OCI-LY3 (cell line): ENCODE measurements around the gene ELAVL2.

ENCODE experiments used
- EZH2phosphoT487 ChIP-seq: fragments of 200-600 bp; shearing (Covaris generic); IDR thresholded peaks from 2 replicates; pipeline ENCODE4 v1.6.1; 2018; ENCODE audit warnings: antibody characterized with exemption, mixed run types, low read depth
- TF ChIP-seq, protein P1 (sequence below): fragments of 200-600, 300-600 bp; sonication (generic); IDR thresholded peaks from 2 replicates; pipeline ENCODE4 v1.5.1; 2014; ENCODE audit warnings: antibody characterized with exemption, low read length, low read depth

DNA sequence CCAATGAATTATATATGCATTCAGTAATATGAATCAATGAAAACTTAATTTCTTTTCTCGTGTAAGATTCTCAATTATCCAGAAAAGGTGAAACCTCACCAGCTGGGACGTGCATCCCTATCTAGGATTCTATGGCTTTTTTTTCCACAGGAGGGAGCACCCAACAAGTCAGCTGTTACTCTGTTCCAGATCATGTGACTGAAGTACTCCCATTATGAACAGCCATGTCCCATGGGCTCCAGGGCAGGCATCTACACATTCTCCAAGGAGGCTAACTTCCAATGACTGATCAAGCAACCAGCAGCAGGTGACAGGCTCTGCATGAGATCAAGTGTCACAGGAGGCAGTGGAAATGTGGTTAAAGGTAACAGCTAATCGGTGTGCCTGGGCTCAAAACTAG lies 118.8 kb downstream of the ELAVL2 start:
- TF ChIP-seq, protein P1, sequence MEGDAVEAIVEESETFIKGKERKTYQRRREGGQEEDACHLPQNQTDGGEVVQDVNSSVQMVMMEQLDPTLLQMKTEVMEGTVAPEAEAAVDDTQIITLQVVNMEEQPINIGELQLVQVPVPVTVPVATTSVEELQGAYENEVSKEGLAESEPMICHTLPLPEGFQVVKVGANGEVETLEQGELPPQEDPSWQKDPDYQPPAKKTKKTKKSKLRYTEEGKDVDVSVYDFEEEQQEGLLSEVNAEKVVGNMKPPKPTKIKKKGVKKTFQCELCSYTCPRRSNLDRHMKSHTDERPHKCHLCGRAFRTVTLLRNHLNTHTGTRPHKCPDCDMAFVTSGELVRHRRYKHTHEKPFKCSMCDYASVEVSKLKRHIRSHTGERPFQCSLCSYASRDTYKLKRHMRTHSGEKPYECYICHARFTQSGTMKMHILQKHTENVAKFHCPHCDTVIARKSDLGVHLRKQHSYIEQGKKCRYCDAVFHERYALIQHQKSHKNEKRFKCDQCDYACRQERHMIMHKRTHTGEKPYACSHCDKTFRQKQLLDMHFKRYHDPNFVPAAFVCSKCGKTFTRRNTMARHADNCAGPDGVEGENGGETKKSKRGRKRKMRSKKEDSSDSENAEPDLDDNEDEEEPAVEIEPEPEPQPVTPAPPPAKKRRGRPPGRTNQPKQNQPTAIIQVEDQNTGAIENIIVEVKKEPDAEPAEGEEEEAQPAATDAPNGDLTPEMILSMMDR, result no peak
- TF ChIP-seq EZH2phosphoT487, result no peak
